A549 (cell line): Measurements from ENCODE around the gene RAB21. TPM values are rescaled to one million over a fixed set of nuclear protein-coding genes. Genes with fewer than 3 reads are reported as not detected.

ENCODE experiments used
- ATAC-seq, 2 experiments: fragments of 200-7000 bp in 1 of 2; fragments of >200 bp in 1 of 2; cut with Nextera tagmentation in 1 of 2; cut with Tn5 transposase in 1 of 2; 3 replicates each; pipeline versions ENCODE4 v1.8.0 to v1.9.1; 2018 to 2020; ENCODE audit warnings: mild to moderate bottlenecking in 1 of 2, moderate library complexity in 1 of 2
- CTCF ChIA-PET: fragments of 300-600 bp; sonication (Branson Sonifier 250); formaldehyde crosslinking; extraction: SDS; loops from one replicate; lab custom pipeline; 2021; ENCODE audit warnings: antibody characterized with exemption, inconsistent platforms; lab: Yijun Ruan, JAX
- POLR2A ChIA-PET: fragments of 350-600 bp; formaldehyde crosslinking; extraction: SDS; loops from one replicate; lab custom pipeline; 2021; ENCODE audit warnings: antibody characterized with exemption, inconsistent platforms; lab: Yijun Ruan, JAX
- DNase-seq, 2 experiments: peaks; one replicate each; pipeline versions ENCODE4 v3.0.0 to v3.0.0-alpha.2; 2011 to 2016; ENCODE audit warnings: low read depth in 1 of 2, low spot score in 1 of 2
- FAIRE-seq: peaks from 2 replicates; lab custom pipeline; 2011; peaks lifted over from hg19 to GRCh38; lab: Jason Lieb, UNC
- H3K27ac ChIP-seq, 2 experiments: fragments of >200 bp; sonication (Bioruptor Twin); formaldehyde crosslinking; 3 replicates each; pipeline ENCODE4 v1.5.1; 2016 to 2017
- H3K4me1 ChIP-seq: fragments of >200 bp; sonication (Bioruptor Twin); formaldehyde crosslinking; 3 replicates; pipeline ENCODE4 v1.6.1; 2016
- H3K4me2 ChIP-seq: fragments of >200 bp; sonication (Bioruptor Twin); formaldehyde crosslinking; 3 replicates; pipeline ENCODE4 v1.6.1; 2016
- H3K4me3 ChIP-seq: fragments of >200 bp; sonication (Bioruptor Twin); formaldehyde crosslinking; 3 replicates; pipeline ENCODE4 v1.5.1; 2016
- H3K9me3 ChIP-seq: fragments of >200 bp; sonication (Bioruptor Twin); formaldehyde crosslinking; 3 replicates; pipeline ENCODE4 v1.6.1; 2016
- EHF ChIP-seq: fragments of 250-450 bp; sonication (Bioruptor Pico); IDR thresholded peaks from 2 replicates; pipeline ENCODE4 v1.5.0; 2020; ENCODE audit warnings: mild to moderate bottlenecking
- FOSB ChIP-seq: fragments of 250-450 bp; sonication (Bioruptor Pico); IDR thresholded peaks from 2 replicates; pipeline ENCODE4 v1.5.0; 2020; ENCODE audit warnings: mild to moderate bottlenecking, moderate library complexity
- GATA3 ChIP-seq: IDR thresholded peaks from 2 replicates; pipeline ENCODE4 v1.6.1; 2012; ENCODE audit warnings: borderline replicate concordance
- HOXB13 ChIP-seq: fragments of 250-450 bp; sonication (Bioruptor Pico); IDR thresholded peaks from 2 replicates; pipeline ENCODE4 v1.5.0; 2020; ENCODE audit warnings: low read depth, mild to moderate bottlenecking, moderate library complexity
- JUN ChIP-seq, 2 experiments: fragments of >200 bp; sonication (Bioruptor Twin); formaldehyde crosslinking; IDR thresholded peaks; 2 replicates in 1 of 2; 3 replicates in 1 of 2; pipeline ENCODE4 v1.6.1; 2016 to 2017
- JUNB ChIP-seq: fragments of >200 bp; sonication (Bioruptor Twin); formaldehyde crosslinking; IDR thresholded peaks from 2 replicates; pipeline ENCODE4 v1.6.1; 2016
- KDM1A ChIP-seq: fragments of 200-600 bp; sonication (generic); IDR thresholded peaks from 2 replicates; pipeline ENCODE4 v1.6.1; 2016; ENCODE audit warnings: low read depth, mild to moderate bottlenecking
- MAFK ChIP-seq: fragments of 450-650 bp; IDR thresholded peaks from 2 replicates; pipeline ENCODE4 v1.6.1; 2014; ENCODE audit not compliant: partially characterized antibody
- NPAS2 ChIP-seq: fragments of 250-450 bp; sonication (Bioruptor Pico); IDR thresholded peaks from 2 replicates; pipeline ENCODE4 v1.8.0; 2022; ENCODE audit warnings: mild to moderate bottlenecking, moderate library complexity, borderline replicate concordance
- PHF8 ChIP-seq: fragments of 200-600 bp; sonication (generic); IDR thresholded peaks from 2 replicates; pipeline ENCODE4 v1.6.1; 2016; ENCODE audit warnings: low read depth, mild to moderate bottlenecking, antibody characterized with exemption, moderate library complexity, borderline replicate concordance
- RCOR1 ChIP-seq: fragments of 150-350 bp; IDR thresholded peaks from 2 replicates; pipeline ENCODE4 v1.6.1; 2014; ENCODE audit warnings: antibody characterized with exemption, low read length, low read depth
- RFX5 ChIP-seq: fragments of 450-650 bp; IDR thresholded peaks from 2 replicates; pipeline ENCODE4 v1.7.1; 2014; ENCODE audit warnings: antibody characterized with exemption, mild to moderate bottlenecking, moderate library complexity
- RNF2 ChIP-seq: fragments of 200-600 bp; sonication (generic); IDR thresholded peaks from 2 replicates; pipeline ENCODE4 v1.6.1; 2016; ENCODE audit warnings: low read depth, mild to moderate bottlenecking, antibody characterized with exemption, moderate library complexity, borderline replicate concordance
- WGBS: methylation state at CpG from one replicate; pipeline ENCODE4 v1.1.6; 2017; ENCODE audit errors: missing lambda C conversion rate; 5-methylcytosine and 5-hydroxymethylcytosine counted together
- polyA plus RNA-seq, 4 experiments: library from polyadenylated mRNA; depleted of rRNA in 3 of 4; stranded (reverse); fragments of >200 nt; fragmentation: RNase III in 1 of 4; extraction: RNeasy Plus Mini Kit Qiagen cat#74134 plus additional on column Dnase treatment in 1 of 4; gene quantifications; 2 replicates in 3 of 4; 3 replicates in 1 of 4; pipeline ENCODE4 v1.2.3, GENCODE V29; 2011 to 2017
- TF ChIP-seq, protein P1 (sequence below): fragments of >200 bp; sonication (Bioruptor Twin); formaldehyde crosslinking; IDR thresholded peaks from 2 replicates; pipeline ENCODE4 v1.6.1; 2016
- TF ChIP-seq, protein P2 (sequence below): IDR thresholded peaks from 2 replicates; pipeline ENCODE4 v1.6.1; 2012
- TF ChIP-seq, protein P3 (sequence below): fragments of 200-600 bp; sonication (generic); IDR thresholded peaks from 2 replicates; pipeline ENCODE4 v1.6.1; 2016; ENCODE audit warnings: antibody characterized with exemption, mild to moderate bottlenecking, moderate library complexity
- TF ChIP-seq, protein P4 (sequence below): fragments of >200 bp; sonication (Bioruptor Twin); formaldehyde crosslinking; IDR thresholded peaks from 3 replicates; pipeline ENCODE4 v1.6.1; 2016
- TF ChIP-seq, protein P5 (sequence below): IDR thresholded peaks from 2 replicates; pipeline ENCODE4 v1.6.1; 2012

The RAB21 gene
- polyA plus RNA-seq, 2 of the 4 experiments (the other 2 are of a cell fraction) = 33.1 to 33.3 TPM

DNA sequence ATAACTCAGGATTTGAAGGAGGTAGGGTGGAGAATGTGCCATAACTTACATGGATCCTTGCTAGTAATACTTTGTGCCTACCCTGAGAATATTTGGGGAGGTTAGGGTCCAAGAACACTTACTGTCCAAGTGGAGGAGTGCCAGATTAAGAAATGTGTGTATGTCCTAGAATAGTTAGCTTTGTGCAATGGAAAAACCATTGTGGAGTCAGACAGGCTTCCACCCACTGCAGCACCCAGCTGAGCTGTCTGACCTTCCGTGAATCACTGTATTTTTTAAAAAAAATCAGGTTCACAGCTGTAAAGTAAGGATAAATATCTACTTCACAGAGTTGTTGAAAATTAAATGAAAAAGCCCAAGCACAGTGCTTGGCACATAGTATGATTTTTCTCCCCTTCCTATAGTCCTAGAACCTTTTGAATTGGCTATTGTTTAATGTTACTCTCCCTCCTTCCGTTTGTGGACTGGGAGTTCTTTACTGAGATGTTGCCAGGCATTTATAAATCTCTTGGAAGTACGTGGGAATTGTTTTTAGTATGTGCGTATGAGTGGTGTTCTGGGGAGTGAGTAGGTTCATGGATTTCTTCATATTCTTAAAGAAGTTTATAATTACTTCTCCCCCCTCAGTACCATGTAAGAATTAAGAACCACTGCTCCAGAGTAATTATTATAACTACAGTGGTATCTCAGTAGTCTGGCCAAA, 9.2 kb downstream of the RAB21 start:
- FAIRE-seq = no peak
- POLR2A ChIA-PET = no interaction called here
- H3K4me3 ChIP-seq = no peak overlapping the region
- CTCF ChIA-PET = no interaction called here
- H3K27ac ChIP-seq = no peak overlapping the region
- H3K9me3 ChIP-seq = peaks cover 75% of the 10 kb centered on the region
- H3K4me2 ChIP-seq = no peak overlapping the region
- no peaks in the 10 kb centered on the region for H3K4me1 ChIP-seq
- TF ChIP-seq HOXB13 (CRISPR knock-in tag) = no peak
- 92% methylated on average over 4 of the region's 4 CpGs for WGBS
- DNase-seq = no peak
- no peak for ATAC-seq

DNA sequence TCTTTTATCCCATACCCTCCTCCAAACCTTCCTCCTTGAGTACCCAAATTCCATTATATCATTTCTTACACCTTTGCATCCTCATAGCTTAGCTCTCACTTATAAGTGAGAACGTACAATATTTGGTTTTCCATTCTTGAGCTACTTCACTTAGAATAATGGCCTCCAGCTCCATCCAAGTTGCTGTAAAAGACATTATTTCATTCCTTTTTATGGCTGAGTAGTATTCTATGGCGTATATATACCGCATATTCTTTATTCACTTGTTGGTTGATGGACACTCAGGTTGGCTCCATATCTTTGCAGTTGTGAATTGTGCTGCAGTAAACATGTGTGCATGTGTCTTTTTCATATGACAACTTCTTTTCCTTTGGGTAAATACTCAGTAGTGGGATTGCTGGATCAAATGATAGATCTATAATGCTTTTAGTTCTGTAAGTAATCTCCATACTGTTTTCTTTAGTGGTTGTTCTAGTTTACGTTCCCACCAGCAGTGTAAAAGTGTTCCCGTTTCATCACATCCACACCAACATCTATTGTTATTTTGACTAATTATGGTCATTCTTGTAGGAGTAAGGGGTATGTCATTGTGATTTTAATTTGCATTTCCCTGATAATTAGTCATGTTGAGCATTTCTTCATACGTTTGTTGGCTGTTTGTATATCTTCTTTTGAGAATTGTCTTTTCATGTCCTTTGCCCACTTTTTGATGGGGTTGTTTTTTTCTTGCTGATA, 10.1 kb downstream of the RAB21 start:
- no peak for ATAC-seq
- peaks cover 66% of the 10 kb centered on the region for H3K9me3 ChIP-seq
- TF ChIP-seq, protein P1, sequence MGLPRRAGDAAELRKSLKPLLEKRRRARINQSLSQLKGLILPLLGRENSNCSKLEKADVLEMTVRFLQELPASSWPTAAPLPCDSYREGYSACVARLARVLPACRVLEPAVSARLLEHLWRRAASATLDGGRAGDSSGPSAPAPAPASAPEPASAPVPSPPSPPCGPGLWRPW = no peak
- TF ChIP-seq NPAS2 (CRISPR knock-in tag) = no peak
- TF ChIP-seq RCOR1 = no peak
- TF ChIP-seq FOSB (CRISPR knock-in tag) = no peak
- no peak for TF ChIP-seq JUNB
- TF ChIP-seq RFX5 = no peak
- TF ChIP-seq, protein P2, sequence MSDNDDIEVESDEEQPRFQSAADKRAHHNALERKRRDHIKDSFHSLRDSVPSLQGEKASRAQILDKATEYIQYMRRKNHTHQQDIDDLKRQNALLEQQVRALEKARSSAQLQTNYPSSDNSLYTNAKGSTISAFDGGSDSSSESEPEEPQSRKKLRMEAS = no peak
- TF ChIP-seq, protein P3, sequence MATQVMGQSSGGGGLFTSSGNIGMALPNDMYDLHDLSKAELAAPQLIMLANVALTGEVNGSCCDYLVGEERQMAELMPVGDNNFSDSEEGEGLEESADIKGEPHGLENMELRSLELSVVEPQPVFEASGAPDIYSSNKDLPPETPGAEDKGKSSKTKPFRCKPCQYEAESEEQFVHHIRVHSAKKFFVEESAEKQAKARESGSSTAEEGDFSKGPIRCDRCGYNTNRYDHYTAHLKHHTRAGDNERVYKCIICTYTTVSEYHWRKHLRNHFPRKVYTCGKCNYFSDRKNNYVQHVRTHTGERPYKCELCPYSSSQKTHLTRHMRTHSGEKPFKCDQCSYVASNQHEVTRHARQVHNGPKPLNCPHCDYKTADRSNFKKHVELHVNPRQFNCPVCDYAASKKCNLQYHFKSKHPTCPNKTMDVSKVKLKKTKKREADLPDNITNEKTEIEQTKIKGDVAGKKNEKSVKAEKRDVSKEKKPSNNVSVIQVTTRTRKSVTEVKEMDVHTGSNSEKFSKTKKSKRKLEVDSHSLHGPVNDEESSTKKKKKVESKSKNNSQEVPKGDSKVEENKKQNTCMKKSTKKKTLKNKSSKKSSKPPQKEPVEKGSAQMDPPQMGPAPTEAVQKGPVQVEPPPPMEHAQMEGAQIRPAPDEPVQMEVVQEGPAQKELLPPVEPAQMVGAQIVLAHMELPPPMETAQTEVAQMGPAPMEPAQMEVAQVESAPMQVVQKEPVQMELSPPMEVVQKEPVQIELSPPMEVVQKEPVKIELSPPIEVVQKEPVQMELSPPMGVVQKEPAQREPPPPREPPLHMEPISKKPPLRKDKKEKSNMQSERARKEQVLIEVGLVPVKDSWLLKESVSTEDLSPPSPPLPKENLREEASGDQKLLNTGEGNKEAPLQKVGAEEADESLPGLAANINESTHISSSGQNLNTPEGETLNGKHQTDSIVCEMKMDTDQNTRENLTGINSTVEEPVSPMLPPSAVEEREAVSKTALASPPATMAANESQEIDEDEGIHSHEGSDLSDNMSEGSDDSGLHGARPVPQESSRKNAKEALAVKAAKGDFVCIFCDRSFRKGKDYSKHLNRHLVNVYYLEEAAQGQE = no peak
- TF ChIP-seq GATA3 = no peak
- TF ChIP-seq, all 56 proteins: peak for 0
- H3K4me3 ChIP-seq = no peak overlapping the region
- CTCF ChIA-PET = no interaction called here
- no peaks in the 10 kb centered on the region for H3K4me1 ChIP-seq
- FAIRE-seq (no peak), DNase-seq (no peak)
- no peak overlapping the region for H3K4me2 ChIP-seq
- 92% methylated on average over 6 of the region's 6 CpGs for WGBS
- no peak overlapping the region for H3K27ac ChIP-seq
- POLR2A ChIA-PET = no interaction called here

DNA sequence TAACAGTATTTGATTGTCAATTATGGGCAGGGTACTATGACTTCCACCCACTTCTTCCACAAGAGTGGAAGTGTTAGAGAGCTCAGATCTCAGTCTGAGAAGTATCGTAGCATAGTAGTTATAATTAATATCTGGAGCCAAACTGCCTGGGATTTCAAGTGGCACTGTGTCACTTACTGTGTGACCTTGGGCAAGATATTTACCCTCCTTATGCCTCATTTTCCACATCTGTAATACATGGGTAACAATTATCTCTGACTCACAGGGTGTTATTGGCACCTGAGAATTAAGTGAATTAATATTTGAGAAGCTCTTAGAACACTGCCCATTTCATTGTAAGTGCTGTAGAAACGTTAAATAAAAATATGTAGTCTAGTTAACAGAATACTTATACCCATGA, 11.5 kb downstream of the RAB21 start:
- Histone ChIP-seq H3K9me3 (peaks cover 52% of the 10 kb centered on the region), H3K27ac (no peak overlapping the region), H3K4me3 (no peak overlapping the region), H3K4me1 (peaks cover 9% of the 10 kb centered on the region; the same call in 2 of the 3 replicates), H3K4me2 (no peak overlapping the region)
- CTCF ChIA-PET = interaction anchor here (1.8 kb wide), 1 partner anchor 20 kb away, joined by 5 read pairs; no protein-coding TSS in a partner anchor
- no peak for ATAC-seq
- DNase-seq = no peak
- 91% methylated on average over 2 of the region's 2 CpGs for WGBS
- POLR2A ChIA-PET = no interaction called here
- TF ChIP-seq, protein P4, sequence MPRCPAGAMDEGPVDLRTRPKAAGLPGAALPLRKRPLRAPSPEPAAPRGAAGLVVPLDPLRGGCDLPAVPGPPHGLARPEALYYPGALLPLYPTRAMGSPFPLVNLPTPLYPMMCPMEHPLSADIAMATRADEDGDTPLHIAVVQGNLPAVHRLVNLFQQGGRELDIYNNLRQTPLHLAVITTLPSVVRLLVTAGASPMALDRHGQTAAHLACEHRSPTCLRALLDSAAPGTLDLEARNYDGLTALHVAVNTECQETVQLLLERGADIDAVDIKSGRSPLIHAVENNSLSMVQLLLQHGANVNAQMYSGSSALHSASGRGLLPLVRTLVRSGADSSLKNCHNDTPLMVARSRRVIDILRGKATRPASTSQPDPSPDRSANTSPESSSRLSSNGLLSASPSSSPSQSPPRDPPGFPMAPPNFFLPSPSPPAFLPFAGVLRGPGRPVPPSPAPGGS = no peak
- TF ChIP-seq KDM1A (no peak), PHF8 (no peak), RFX5 (no peak), EHF (no peak), MAFK (no peak), RNF2 (no peak), JUN (IDR thresholded peaks at IDR 0.05) (no peak)
- TF ChIP-seq, protein P1 = no peak
- TF ChIP-seq, protein P2 = no peak
- TF ChIP-seq, protein P5, sequence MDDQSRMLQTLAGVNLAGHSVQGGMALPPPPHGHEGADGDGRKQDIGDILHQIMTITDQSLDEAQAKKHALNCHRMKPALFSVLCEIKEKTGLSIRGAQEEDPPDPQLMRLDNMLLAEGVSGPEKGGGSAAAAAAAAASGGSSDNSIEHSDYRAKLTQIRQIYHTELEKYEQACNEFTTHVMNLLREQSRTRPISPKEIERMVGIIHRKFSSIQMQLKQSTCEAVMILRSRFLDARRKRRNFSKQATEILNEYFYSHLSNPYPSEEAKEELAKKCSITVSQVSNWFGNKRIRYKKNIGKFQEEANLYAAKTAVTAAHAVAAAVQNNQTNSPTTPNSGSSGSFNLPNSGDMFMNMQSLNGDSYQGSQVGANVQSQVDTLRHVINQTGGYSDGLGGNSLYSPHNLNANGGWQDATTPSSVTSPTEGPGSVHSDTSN = no peak
- FAIRE-seq = no peak
